Dendritic cell treated with granulocyte-macrophage colony-stimulating factor and Interleukin-4, amounts not matched to agents 40 ng/mL and 50 ng/mL, for 4 days (primary cell): ENCODE data around the gene CDRT15.

ENCODE experiments used
- H3K27ac Mint-ChIP-seq: one replicate; pipeline ENCODE4 v1.8.0; 2022; ENCODE audit warnings: mild to moderate bottlenecking, mixed read lengths
- H3K27me3 Mint-ChIP-seq: one replicate; pipeline ENCODE4 v1.8.0; 2022; ENCODE audit warnings: mild to moderate bottlenecking, mixed read lengths
- H3K36me3 Mint-ChIP-seq: one replicate; pipeline ENCODE4 v1.8.0; 2022; ENCODE audit warnings: low read depth, mixed read lengths
- H3K4me1 Mint-ChIP-seq: one replicate; pipeline ENCODE4 v1.8.0; 2022; ENCODE audit warnings: low read depth, mixed read lengths
- H3K4me3 Mint-ChIP-seq: one replicate; pipeline ENCODE4 v1.8.0; 2022; ENCODE audit warnings: mild to moderate bottlenecking, moderate library complexity, mixed read lengths
- H3K9me3 Mint-ChIP-seq: one replicate; pipeline ENCODE4 v1.8.0; 2022; ENCODE audit warnings: mixed read lengths
- intact Hi-C: fragments of 100-400 bp; cut with micrococcal nuclease; formaldehyde crosslinking; loops from one replicate; pipeline ENCODE4 v1.15.0; 2022

The CDRT15 gene

DNA sequence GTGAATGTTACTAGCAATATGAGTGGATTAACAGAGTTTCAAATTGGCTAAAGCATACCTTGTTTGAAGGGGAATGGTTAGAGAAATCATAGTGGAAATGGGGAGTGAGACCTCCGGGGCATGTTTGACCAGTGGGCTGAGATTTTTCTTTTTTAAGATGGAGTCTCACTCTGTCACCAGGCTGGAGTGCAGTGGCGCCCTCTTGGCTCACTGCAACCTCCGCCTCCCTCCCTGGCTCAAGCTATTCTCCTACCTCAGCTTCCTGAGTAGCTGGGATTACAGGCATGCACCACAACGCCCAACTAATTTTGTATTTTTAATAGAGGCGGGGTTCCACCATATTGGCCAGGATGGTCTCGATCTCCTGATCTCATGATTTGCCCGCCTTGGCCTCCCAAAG, 9.6 kb downstream of the CDRT15 start:
- H3K9me3 Mint-ChIP-seq = no peaks in the 10 kb centered on the region
- H3K4me3 Mint-ChIP-seq = no peak overlapping the region
- H3K27me3 Mint-ChIP-seq = peaks cover 5% of the 10 kb centered on the region
- intact Hi-C loops = no loop called here
- no peaks in the 10 kb centered on the region for H3K4me1 Mint-ChIP-seq
- no peak overlapping the region for H3K27ac Mint-ChIP-seq
- H3K36me3 Mint-ChIP-seq = no peaks in the 10 kb centered on the region

GRCh38 chr17:14225254-14225980, 11.2 kb downstream of the CDRT15 start:
- Mint-ChIP-seq H3K9me3 (no peaks in the 10 kb centered on the region), H3K4me1 (no peaks in the 10 kb centered on the region), H3K4me3 (no peak overlapping the region)

GRCh38 chr17:14222611-14223010, 14.1 kb downstream of the CDRT15 start:
- H3K4me1 Mint-ChIP-seq = no peaks in the 10 kb centered on the region
- no peak overlapping the region for H3K4me3 Mint-ChIP-seq
- intact Hi-C loops = no loop called here
- no peaks in the 10 kb centered on the region for H3K9me3 Mint-ChIP-seq
- H3K27me3 Mint-ChIP-seq = peaks cover 5% of the 10 kb centered on the region
- H3K36me3 Mint-ChIP-seq = no peaks in the 10 kb centered on the region
- H3K27ac Mint-ChIP-seq = no peak overlapping the region

More at GRCh38 chr17:14225254-14225980, 11.2 kb downstream of the CDRT15 start:
- Mint-ChIP-seq H3K27me3 (peaks cover 5% of the 10 kb centered on the region), H3K36me3 (no peaks in the 10 kb centered on the region), H3K27ac (no peak overlapping the region)
- intact Hi-C loops = no loop called here

DNA sequence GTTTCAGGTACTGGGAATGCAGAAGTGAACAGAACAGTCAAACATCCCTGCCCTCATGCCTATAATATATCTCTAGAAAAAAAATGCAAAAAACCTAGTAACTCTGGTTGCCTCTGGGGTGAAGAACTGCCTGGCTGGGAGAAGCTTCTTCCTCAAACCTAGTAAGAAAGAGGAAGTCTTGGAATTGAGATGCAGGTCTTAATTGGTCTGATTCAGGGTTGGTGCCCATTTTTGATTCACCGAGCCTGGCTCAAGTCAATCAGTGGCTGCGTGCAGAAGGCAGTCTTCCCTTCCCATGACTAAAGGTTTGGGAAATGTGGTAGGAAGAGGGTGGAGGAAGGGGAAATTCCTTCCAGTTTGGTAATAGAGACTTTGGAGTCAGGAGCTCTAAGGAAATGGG, 22.4 kb downstream of the CDRT15 start:
- H3K27ac Mint-ChIP-seq = no peak overlapping the region
- H3K27me3 Mint-ChIP-seq = peaks cover 2% of the 10 kb centered on the region
- intact Hi-C loops = loop anchor here (5.0 to 10.0 kb wide), 3 partner anchors 88 to 619 kb away; partner anchors contain the start of gene HS3ST3B1
- H3K4me3 Mint-ChIP-seq = no peak overlapping the region
- no peaks in the 10 kb centered on the region for H3K9me3 Mint-ChIP-seq
- peaks cover 19% of the 10 kb centered on the region for H3K36me3 Mint-ChIP-seq
- peaks cover 24% of the 10 kb centered on the region for H3K4me1 Mint-ChIP-seq

- H3K4me1 Mint-ChIP-seq = peaks cover 26% of the 10 kb centered on the region
- H3K4me3 Mint-ChIP-seq = no peak overlapping the region
- no peak overlapping the region for H3K27ac Mint-ChIP-seq
- peaks cover 38% of the 10 kb centered on the region for H3K36me3 Mint-ChIP-seq
- H3K9me3 Mint-ChIP-seq = no peaks in the 10 kb centered on the region
- intact Hi-C loops = loop anchor here (5.0 to 10.0 kb wide), 3 partner anchors 90 to 618 kb away; partner anchors contain the start of gene HS3ST3B1
- H3K27me3 Mint-ChIP-seq = peaks cover 2% of the 10 kb centered on the region
These were observed 24.3 kb downstream of the CDRT15 start for GRCh38 chr17:14212401-14212800.

DNA sequence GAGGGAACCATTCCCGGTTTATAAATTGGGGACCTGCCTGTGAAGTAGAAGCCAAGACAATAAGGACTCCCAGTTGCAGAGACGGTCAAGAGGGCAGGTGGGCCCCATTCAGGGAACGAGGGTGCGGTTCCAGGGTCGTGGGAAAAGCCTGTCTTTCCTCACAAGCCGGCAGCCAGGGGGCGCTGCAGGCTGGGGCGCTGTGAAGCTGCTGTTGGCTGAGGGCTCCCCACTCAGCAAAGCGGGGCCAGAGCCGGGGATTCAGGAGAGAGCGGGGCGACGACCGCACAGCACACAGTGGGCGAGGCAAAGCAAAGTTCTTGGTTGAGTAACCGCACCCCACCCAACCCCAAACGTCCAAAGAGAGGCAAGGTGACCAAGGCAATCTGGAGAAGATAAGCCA, 24.9 kb downstream of the CDRT15 start:
- H3K36me3 Mint-ChIP-seq = peaks cover 44% of the 10 kb centered on the region
- H3K27ac Mint-ChIP-seq = no peak overlapping the region
- no peaks in the 10 kb centered on the region for H3K9me3 Mint-ChIP-seq
- peaks cover 2% of the 10 kb centered on the region for H3K27me3 Mint-ChIP-seq
- intact Hi-C loops = loop anchor here (2.0 to 10.0 kb wide), 4 partner anchors 90 to 715 kb away; partner anchors contain the start of gene HS3ST3B1
- no peak overlapping the region for H3K4me3 Mint-ChIP-seq
- peaks cover 29% of the 10 kb centered on the region for H3K4me1 Mint-ChIP-seq

GRCh38 chr17:14211246-14211645, 25.4 kb downstream of the CDRT15 start:
- intact Hi-C loops = loop anchor here (2.0 to 10.0 kb wide), 4 partner anchors 91 to 716 kb away; partner anchors contain the start of gene HS3ST3B1
- Mint-ChIP-seq H3K9me3 (no peaks in the 10 kb centered on the region), H3K27ac (no peak overlapping the region), H3K27me3 (peaks cover 2% of the 10 kb centered on the region), H3K4me3 (no peak overlapping the region), H3K36me3 (peaks cover 49% of the 10 kb centered on the region), H3K4me1 (peaks cover 29% of the 10 kb centered on the region)

- intact Hi-C loops = no loop called here
- H3K4me1 Mint-ChIP-seq = peaks cover 19% of the 10 kb centered on the region
- H3K27ac Mint-ChIP-seq = no peak overlapping the region
- H3K36me3 Mint-ChIP-seq = peaks cover 69% of the 10 kb centered on the region
- H3K27me3 Mint-ChIP-seq = peaks cover 2% of the 10 kb centered on the region
- H3K4me3 Mint-ChIP-seq = no peak overlapping the region
- H3K9me3 Mint-ChIP-seq = no peaks in the 10 kb centered on the region
These were observed 27.4 kb downstream of the CDRT15 start for GRCh38 chr17:14209215-14209614.

DNA sequence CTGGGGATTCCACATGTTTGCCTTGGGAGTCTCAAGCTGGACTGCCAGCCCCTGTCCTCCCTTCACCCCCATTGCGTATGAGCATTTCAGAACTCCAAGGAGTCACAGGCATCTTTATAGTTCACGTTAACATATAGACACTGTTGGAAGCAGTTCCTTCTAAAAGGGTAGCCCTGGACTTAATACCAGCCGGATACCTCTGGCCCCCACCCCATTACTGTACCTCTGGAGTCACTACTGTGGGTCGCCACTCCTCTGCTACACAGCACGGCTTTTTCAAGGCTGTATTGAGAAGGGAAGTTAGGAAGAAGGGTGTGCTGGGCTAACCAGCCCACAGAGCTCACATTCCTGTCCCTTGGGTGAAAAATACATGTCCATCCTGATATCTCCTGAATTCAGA, 28.9 kb downstream of the CDRT15 start:
- H3K4me1 Mint-ChIP-seq = peaks cover 13% of the 10 kb centered on the region
- no peak overlapping the region for H3K4me3 Mint-ChIP-seq
- H3K27ac Mint-ChIP-seq = no peak overlapping the region
- peaks cover 74% of the 10 kb centered on the region for H3K36me3 Mint-ChIP-seq
- intact Hi-C loops = no loop called here
- H3K27me3 Mint-ChIP-seq = peaks cover 2% of the 10 kb centered on the region
- no peaks in the 10 kb centered on the region for H3K9me3 Mint-ChIP-seq

GRCh38 chr17:14206891-14207290, 29.8 kb downstream of the CDRT15 start:
- H3K36me3 Mint-ChIP-seq = peaks cover 78% of the 10 kb centered on the region
- intact Hi-C loops = no loop called here

DNA sequence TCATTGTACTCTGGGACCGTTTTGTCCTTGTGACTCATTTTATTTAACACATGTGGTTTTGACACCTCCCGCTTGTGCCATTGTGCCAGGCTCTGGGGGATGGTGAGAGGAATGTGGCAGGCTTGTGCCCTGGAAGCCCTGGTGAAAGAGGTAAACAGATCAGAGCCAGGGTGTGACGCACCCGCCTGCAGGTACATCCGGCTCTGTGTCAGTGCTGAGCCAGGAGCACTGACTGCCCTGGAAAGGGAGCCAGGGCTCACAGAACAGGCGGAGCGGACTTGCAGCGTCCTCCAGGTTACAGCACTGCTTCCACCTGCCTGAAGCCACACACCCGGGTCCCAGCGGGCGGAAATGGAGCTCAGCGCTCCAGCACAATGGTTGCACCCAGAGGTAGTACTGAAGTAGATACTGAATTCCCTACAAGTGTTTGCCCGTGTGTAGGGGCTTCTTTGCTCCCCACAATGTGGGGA, 30.6 kb downstream of the CDRT15 start:
- H3K4me3 Mint-ChIP-seq = no peak overlapping the region
- no peaks in the 10 kb centered on the region for H3K27me3 Mint-ChIP-seq
- peaks cover 24% of the 10 kb centered on the region for H3K4me1 Mint-ChIP-seq
- no peak overlapping the region for H3K27ac Mint-ChIP-seq
- intact Hi-C loops = no loop called here
- H3K36me3 Mint-ChIP-seq = peaks cover 71% of the 10 kb centered on the region
- no peaks in the 10 kb centered on the region for H3K9me3 Mint-ChIP-seq

More at GRCh38 chr17:14206891-14207290, 29.8 kb downstream of the CDRT15 start:
- no peak overlapping the region for H3K4me3 Mint-ChIP-seq
- H3K4me1 Mint-ChIP-seq = peaks cover 19% of the 10 kb centered on the region
- H3K27ac Mint-ChIP-seq = no peak overlapping the region
- no peaks in the 10 kb centered on the region for H3K9me3 Mint-ChIP-seq
- peaks cover 2% of the 10 kb centered on the region for H3K27me3 Mint-ChIP-seq

GRCh38 chr17:14205380-14205779, 31.3 kb downstream of the CDRT15 start:
- H3K9me3 Mint-ChIP-seq = no peaks in the 10 kb centered on the region
- H3K36me3 Mint-ChIP-seq = peaks cover 68% of the 10 kb centered on the region
- intact Hi-C loops = no loop called here
- no peaks in the 10 kb centered on the region for H3K27me3 Mint-ChIP-seq
- peak overlapping the region; percentile 14 for H3K27ac Mint-ChIP-seq
- H3K4me3 Mint-ChIP-seq = no peak overlapping the region
- H3K4me1 Mint-ChIP-seq = peaks cover 31% of the 10 kb centered on the region

GRCh38 chr17:14204546-14204945, 32.1 kb downstream of the CDRT15 start:
- peaks cover 64% of the 10 kb centered on the region for H3K36me3 Mint-ChIP-seq
- H3K4me3 Mint-ChIP-seq = no peak overlapping the region
- H3K27me3 Mint-ChIP-seq = no peaks in the 10 kb centered on the region
- no peaks in the 10 kb centered on the region for H3K9me3 Mint-ChIP-seq
- H3K27ac Mint-ChIP-seq = peak overlapping the region; percentile 19
- intact Hi-C loops = no loop called here
- peaks cover 36% of the 10 kb centered on the region for H3K4me1 Mint-ChIP-seq

GRCh38 chr17:14204084-14204483, 32.6 kb downstream of the CDRT15 start:
- H3K27me3 Mint-ChIP-seq = no peaks in the 10 kb centered on the region

More at GRCh38 chr17:14204084-14204483, 32.6 kb downstream of the CDRT15 start:
- no peaks in the 10 kb centered on the region for H3K9me3 Mint-ChIP-seq
- no peak overlapping the region for H3K4me3 Mint-ChIP-seq
- H3K4me1 Mint-ChIP-seq = peaks cover 41% of the 10 kb centered on the region
- H3K27ac Mint-ChIP-seq = peak overlapping the region; percentile 19
- intact Hi-C loops = no loop called here
- H3K36me3 Mint-ChIP-seq = peaks cover 66% of the 10 kb centered on the region
